HepG2 (cell line): ENCODE measurements around the gene SEPTIN12. TPM values are rescaled to one million over a fixed set of nuclear protein-coding genes. Genes with fewer than 3 reads are reported as not detected.

Source experiments
- ATAC-seq: fragments of 200-7000 bp; cut with Tn5 transposase; 3 replicates; pipeline ENCODE4 v1.9.1; 2020; ENCODE audit warnings: mild to moderate bottlenecking, moderate library complexity
- BruUV-seq: library from RNA; stranded (reverse); fragments of 400-500 nt; replicated peaks from 2 replicates; lab custom pipeline; 2021; lab: Mats Ljungman, UMichigan
- CTCF ChIA-PET: fragments of 300-600 bp; formaldehyde crosslinking; extraction: SDS; loops from one replicate; lab custom pipeline; 2021; ENCODE audit warnings: low total read pairs, inconsistent platforms, low intra/inter-chr PET ratio; lab: Yijun Ruan, JAX
- POLR2A ChIA-PET: fragments of 350-600 bp; sonication (Branson Sonifier 250); formaldehyde crosslinking; loops from one replicate; lab custom pipeline; 2020; ENCODE audit warnings: antibody characterized with exemption, inconsistent platforms; lab: Yijun Ruan, JAX
- DNase-seq: peaks from one replicate; pipeline ENCODE4 v3.0.0-alpha.2; 2015; ENCODE audit warnings: low spot score
- FAIRE-seq: peaks from 3 replicates; lab custom pipeline; 2011; peaks lifted over from hg19 to GRCh38; lab: Jason Lieb, UNC
- H2AFZ ChIP-seq: one replicate; pipeline ENCODE4 v1.6.1; 2011; ENCODE audit warnings: low read length, inconsistent platforms
- H3K27ac ChIP-seq: fragments of 300-600 bp; 3 replicates; pipeline ENCODE4 v1.8.0; 2011; ENCODE audit warnings: mixed run types, mild to moderate bottlenecking, mixed read lengths, low read length, inconsistent platforms; ENCODE audit not compliant: insufficient read depth; ENCODE audit errors: extremely low read length
- H3K27me3 ChIP-seq, 2 experiments: fragments of 200-600 bp in 1 of 2; 2 replicates in 1 of 2; 3 replicates in 1 of 2; pipeline versions ENCODE4 v1.6.0 to v1.8.0; 2011; ENCODE audit warnings: low read length in 2 of 2, mild to moderate bottlenecking in 2 of 2, moderate library complexity in 2 of 2, inconsistent platforms in 1 of 2; ENCODE audit not compliant: insufficient read depth in 2 of 2, control insufficient read depth in 1 of 2
- H3K36me3 ChIP-seq, 2 experiments: fragments of 200-600 bp in 1 of 2; replicated peaks in 1 of 2; 2 replicates in 1 of 2; 3 replicates in 1 of 2; pipeline versions ENCODE4 v1.5.1 to v1.8.0; 2011; ENCODE audit warnings: low read length in 2 of 2, inconsistent platforms in 1 of 2; ENCODE audit not compliant: insufficient read depth in 2 of 2, control insufficient read depth in 1 of 2
- H3K4me1 ChIP-seq: 2 replicates; pipeline ENCODE4 v1.5.1; 2012; ENCODE audit warnings: low read length, inconsistent platforms; ENCODE audit not compliant: insufficient read depth
- H3K4me2 ChIP-seq: 2 replicates; pipeline ENCODE4 v1.6.0; 2011; ENCODE audit warnings: low read depth, low read length, inconsistent platforms
- H3K4me3 ChIP-seq, 3 experiments: fragments of 200-600 bp in 1 of 3; sonication (generic), shearing (Covaris generic) in 1 of 3; replicated peaks in 1 of 3; 2 replicates each; pipeline ENCODE4 v1.5.1; 2011 to 2016; ENCODE audit warnings: low read length in 3 of 3, inconsistent platforms in 2 of 3, low read depth in 2 of 3, mild to moderate bottlenecking in 2 of 3, control low read depth in 1 of 3, mixed read lengths in 1 of 3; ENCODE audit not compliant: insufficient read depth in 1 of 3
- H3K79me2 ChIP-seq: one replicate; pipeline ENCODE4 v1.6.1; 2011; ENCODE audit warnings: low read length, inconsistent platforms; ENCODE audit not compliant: insufficient read depth
- H3K9ac ChIP-seq: 2 replicates; pipeline ENCODE4 v1.6.0; 2011; ENCODE audit warnings: mild to moderate bottlenecking, low read depth, low read length, inconsistent platforms; ENCODE audit not compliant: insufficient read depth
- H3K9me3 ChIP-seq: 2 replicates; pipeline ENCODE4 v1.5.1; 2012; ENCODE audit warnings: mild to moderate bottlenecking, low read length
- H4K20me1 ChIP-seq: 2 replicates; pipeline ENCODE4 v1.6.0; 2011; ENCODE audit warnings: inconsistent platforms, mild to moderate bottlenecking, low read length, moderate library complexity; ENCODE audit not compliant: insufficient read depth
- ATF6 ChIP-seq: sonication (generic); formaldehyde crosslinking; conservative IDR thresholded peaks from 2 replicates; pipeline ENCODE4 v1.4.0; 2020; ENCODE audit warnings: missing genetic modification reagents
- CCAR2 ChIP-seq: fragments of 200-400 bp; formaldehyde crosslinking; optimal IDR thresholded peaks from 2 replicates; pipeline ENCODE3; 2018; ENCODE audit warnings: low read depth, mild to moderate bottlenecking, low read length, moderate library complexity
- FOXM1 ChIP-seq: sonication (generic); formaldehyde crosslinking; IDR thresholded peaks from 2 replicates; pipeline ENCODE4 v1.5.0; 2020; ENCODE audit warnings: missing genetic modification reagents
- MBNL3 ChIP-seq: fragments of 250-450 bp; sonication (Bioruptor Pico); conservative IDR thresholded peaks from 2 replicates; pipeline ENCODE4 v1.8.0; 2022; ENCODE audit warnings: mild to moderate bottlenecking, inconsistent platforms
- NR0B2 ChIP-seq: sonication (generic); formaldehyde crosslinking; IDR thresholded peaks from 2 replicates; pipeline ENCODE4 v1.4.0; 2020; ENCODE audit warnings: mild to moderate bottlenecking, missing genetic modification reagents
- RAD51 ChIP-seq: fragments of 450-650 bp; IDR thresholded peaks from 2 replicates; pipeline ENCODE4 v1.6.1; 2016; ENCODE audit warnings: borderline replicate concordance
- SNAPC4 ChIP-seq: sonication (generic); formaldehyde crosslinking; IDR thresholded peaks from 2 replicates; pipeline ENCODE4 v1.4.0; 2020; ENCODE audit warnings: mild to moderate bottlenecking, missing genetic modification reagents
- ZNF639 ChIP-seq: conservative IDR thresholded peaks from 2 replicates; pipeline ENCODE4 v1.6.1; 2018; ENCODE audit warnings: missing genetic modification reagents
- ZNF724P ChIP-seq: sonication (generic); formaldehyde crosslinking; IDR thresholded peaks from 2 replicates; pipeline ENCODE4 v1.8.0; 2022; ENCODE audit warnings: missing genetic modification reagents, borderline replicate concordance
- WGBS: methylation state at CpG from one replicate; pipeline ENCODE4 v1.1.6; 2017; ENCODE audit warnings: low lambda C conversion rate; 5-methylcytosine and 5-hydroxymethylcytosine counted together
- in situ Hi-C: cut with HindIII; loops from 2 replicates; pipeline ENCODE4 v1.10.0; 2017; ENCODE audit warnings: low pct_unique_long_range_greater_than_20kb; ENCODE audit not compliant: extremely low pct_ligation_motif_present
- intact Hi-C: fragments of 100-400 bp; cut with micrococcal nuclease; formaldehyde crosslinking; loops from one replicate; pipeline ENCODE4 v1.10.0; 2022; ENCODE audit not compliant: unreplicated experiment
- polyA plus RNA-seq, 8 experiments: library from polyadenylated mRNA; depleted of rRNA in 3 of 8; stranded (reverse) in 7 of 8; unstranded in 1 of 8; fragments of >200 nt; fragmentation: Illumina TruSeq in 4 of 8; extraction: Trizol in 4 of 8; gene quantifications; 2 replicates each; pipeline versions ENCODE4 v1.2.1 to v1.2.3, GENCODE V29; 2011 to 2016; ENCODE audit warnings: low read depth in 4 of 8, missing spikeins in 1 of 8, mixed read lengths in 1 of 8; ENCODE audit not compliant: insufficient read depth in 1 of 8
- total RNA-seq, 5 experiments: library from RNA; depleted of rRNA; stranded (reverse); fragments of >200 nt; fragmentation: Illumina TruSeq; extraction: Trizol; gene quantifications; 2 replicates each; pipeline ENCODE4 v1.2.3, GENCODE V29; 2016; ENCODE audit warnings: low read depth in 1 of 5

Gene SEPTIN12
- total and polyA plus RNA-seq, 2 of the 13 experiments (the other 11 are each of a cell fraction or from before 2014, with no cell fraction given) = 0.22 TPM; not detected in 1

GRCh38 chr16:4826980-4827379 is 38.8 kb upstream of the SEPTIN12 start (continued):
- TF ChIP-seq ATF6 = no peak
- no peak for TF ChIP-seq NR0B2 (CRISPR knock-in tag)
- TF ChIP-seq FOXM1 (CRISPR knock-in tag) = no peak
- TF ChIP-seq MBNL3 (CRISPR knock-in tag) = no peak
- no peak for TF ChIP-seq ZNF724P (CRISPR knock-in tag)

- Histone ChIP-seq H3K4me1 (no peaks in the 10 kb centered on the region), H2AFZ (no peak overlapping the region), H3K79me2 (no peaks in the 10 kb centered on the region), H3K36me3 (peaks cover 36 to 81% of the 10 kb centered on the region in 2 experiments), H3K9me3 (no peaks in the 10 kb centered on the region), H3K9ac (no peak overlapping the region), H3K27me3 (no peaks in the 10 kb centered on the region), H3K4me2 (no peak overlapping the region), H3K4me3 (no peak overlapping the region), H3K27ac (no peak overlapping the region), H4K20me1 (no peaks in the 10 kb centered on the region)
- POLR2A ChIA-PET = no interaction called here
- DNase-seq = no peak
- no peak for ATAC-seq
- no TSS peak for BruUV-seq
- in situ Hi-C loops (no loop called here), intact Hi-C loops (no loop called here)
- CTCF ChIA-PET = no interaction called here
- TF ChIP-seq SNAPC4 = no peak
- no peak for TF ChIP-seq RAD51
- TF ChIP-seq ZNF639 (CRISPR knock-in tag) = no peak
- no peak for TF ChIP-seq CCAR2
- no peak for FAIRE-seq
- 97% methylated on average over 4 of the region's 4 CpGs for WGBS
Observed at GRCh38 chr16:4826526-4826925, 38.4 kb upstream of the SEPTIN12 start.
